Neural cell (in vitro differentiated cells): ENCODE results near the gene OVCA2. TPM values are rescaled to one million over a fixed set of nuclear protein-coding genes. Genes with fewer than 3 reads are reported as not detected.

Experiments
- H2AFZ ChIP-seq: fragments of 200-600, 300-800 bp; sonication (generic), shearing (Covaris generic); 2 replicates; pipeline ENCODE4 v1.6.0; 2014; ENCODE audit warnings: low read depth, mild to moderate bottlenecking, antibody characterized with exemption, low read length, moderate library complexity
- H3F3A ChIP-seq: fragments of 200-600 bp; shearing (Covaris generic); 2 replicates; pipeline ENCODE4 v1.6.1; 2016; ENCODE audit warnings: mild to moderate bottlenecking, moderate library complexity, mixed read lengths, antibody characterized with exemption, low read length; ENCODE audit not compliant: insufficient read depth, poor library complexity, severe bottlenecking
- H3K27ac ChIP-seq: fragments of 200-600, 300-800 bp; sonication (generic), shearing (Covaris generic); 2 replicates; pipeline ENCODE4 v1.5.1; 2014; ENCODE audit warnings: mild to moderate bottlenecking, low read length, moderate library complexity
- H3K27me3 ChIP-seq: fragments of 300-800, 200-600 bp; sonication (generic), shearing (Covaris generic); 2 replicates; pipeline ENCODE4 v1.6.0; 2014; ENCODE audit warnings: mild to moderate bottlenecking, low read depth, low read length, moderate library complexity; ENCODE audit not compliant: insufficient read depth
- H3K36me3 ChIP-seq: fragments of 300-800, 200-600 bp; sonication (generic), shearing (Covaris generic); 2 replicates; pipeline ENCODE4 v1.5.1; 2014; ENCODE audit warnings: mild to moderate bottlenecking, antibody characterized with exemption, low read length, moderate library complexity; ENCODE audit not compliant: insufficient read depth
- H3K4me2 ChIP-seq: fragments of 300-800, 200-600 bp; sonication (generic), shearing (Covaris generic); 2 replicates; pipeline ENCODE4 v1.6.0; 2014; ENCODE audit warnings: mild to moderate bottlenecking, low read length
- H3K4me3 ChIP-seq: fragments of 300-800, 200-600 bp; sonication (generic), shearing (Covaris generic); 2 replicates; pipeline ENCODE4 v1.5.1; 2014; ENCODE audit warnings: mild to moderate bottlenecking, low read length, moderate library complexity
- H3K79me2 ChIP-seq: fragments of 200-600 bp; shearing (Covaris generic); replicated peaks from 2 replicates; pipeline ENCODE4 v1.6.0; 2014; ENCODE audit warnings: mild to moderate bottlenecking, low read length, moderate library complexity; ENCODE audit not compliant: insufficient read depth
- H3K9ac ChIP-seq: fragments of 300-800, 200-600 bp; sonication (generic), shearing (Covaris generic); 2 replicates; pipeline ENCODE4 v1.6.1; 2016; ENCODE audit warnings: mild to moderate bottlenecking, low read length, mixed read lengths
- H3K9me2 ChIP-seq: fragments of 200-600 bp; shearing (Covaris generic); 2 replicates; pipeline ENCODE4 v1.6.1; 2016; ENCODE audit warnings: mild to moderate bottlenecking, low read length, mixed read lengths; ENCODE audit not compliant: insufficient read depth
- H3K9me3 ChIP-seq: fragments of 200-600, 300-800 bp; sonication (generic), shearing (Covaris generic); 2 replicates; pipeline ENCODE4 v1.6.1; 2016; ENCODE audit warnings: mild to moderate bottlenecking, mixed run types, low read length, moderate library complexity, mixed read lengths
- H4K20me1 ChIP-seq: fragments of 200-600 bp; shearing (Covaris generic); 2 replicates; pipeline ENCODE4 v1.6.1; 2016; ENCODE audit warnings: mild to moderate bottlenecking, mixed run types; ENCODE audit not compliant: insufficient read depth
- CTCF ChIP-seq: fragments of 450-650 bp; IDR thresholded peaks from 2 replicates; pipeline ENCODE4 v1.5.1; 2014; ENCODE audit warnings: antibody characterized with exemption, mild to moderate bottlenecking, moderate library complexity; ENCODE audit not compliant: poor library complexity, severe bottlenecking
- EP300 ChIP-seq: fragments of 450-650 bp; conservative IDR thresholded peaks from 2 replicates; pipeline ENCODE4 v1.6.1; 2014; ENCODE audit warnings: antibody characterized with exemption, mild to moderate bottlenecking, moderate library complexity; ENCODE audit not compliant: poor library complexity, severe bottlenecking
- EZH2 ChIP-seq: fragments of 200-600, 300-800 bp; shearing (Covaris generic), sonication (generic); IDR thresholded peaks from 2 replicates; pipeline ENCODE4 v1.6.1; 2014; ENCODE audit warnings: antibody characterized with exemption, low read length, borderline replicate concordance, mild to moderate bottlenecking; ENCODE audit not compliant: insufficient read depth, poor library complexity, severe bottlenecking
- MXI1 ChIP-seq: fragments of 450-650 bp; conservative IDR thresholded peaks from 2 replicates; pipeline ENCODE4 v1.6.1; 2014; ENCODE audit warnings: antibody characterized with exemption, mild to moderate bottlenecking; ENCODE audit not compliant: poor library complexity, severe bottlenecking
- POLR2AphosphoS5 ChIP-seq: IDR thresholded peaks from 2 replicates; pipeline ENCODE4 v1.6.1; 2012
- RAD21 ChIP-seq: fragments of 450-650 bp; conservative IDR thresholded peaks from 2 replicates; pipeline ENCODE4 v1.6.1; 2014; ENCODE audit warnings: antibody characterized with exemption, mild to moderate bottlenecking, moderate library complexity
- REST ChIP-seq: IDR thresholded peaks from 2 replicates; pipeline ENCODE4 v1.6.1; 2012; ENCODE audit warnings: borderline replicate concordance
- SMC3 ChIP-seq: fragments of 450-650 bp; conservative IDR thresholded peaks from 2 replicates; pipeline ENCODE4 v1.6.1; 2014; ENCODE audit warnings: antibody characterized with exemption, mild to moderate bottlenecking, moderate library complexity; ENCODE audit not compliant: poor library complexity
- TAF1 ChIP-seq: IDR thresholded peaks from 2 replicates; pipeline ENCODE4 v1.6.1; 2012; ENCODE audit warnings: low read depth
- polyA plus RNA-seq: library from polyadenylated mRNA; depleted of rRNA; stranded (reverse); fragments of >200 nt; gene quantifications from 2 replicates; pipeline ENCODE4 v1.2.3, GENCODE V29; 2014

OVCA2 gene
- polyA plus RNA-seq, 1 donor from 2014 or later: 54.4 TPM

- Histone ChIP-seq H3K36me3 (no peaks in the 10 kb centered on the region), H3K9me2 (no peaks in the 10 kb centered on the region), H3F3A (no peaks in the 10 kb centered on the region), H3K27ac (no peak overlapping the region), H3K4me3 (no peak overlapping the region), H4K20me1 (no peaks in the 10 kb centered on the region), H3K79me2 (no peaks in the 10 kb centered on the region), H3K27me3 (peaks cover 20% of the 10 kb centered on the region), H2AFZ (no peak overlapping the region), H3K4me2 (no peak overlapping the region), H3K9me3 (no peaks in the 10 kb centered on the region), H3K9ac (no peak overlapping the region)
- no peak for TF ChIP-seq CTCF
Observed at GRCh38 chr17:2064147-2064489, 22.3 kb downstream of the OVCA2 start.

GRCh38 chr17:2064520-2064971, 22.7 kb downstream of the OVCA2 start:
- Histone ChIP-seq H3K27me3 (peaks cover 16% of the 10 kb centered on the region), H3K36me3 (no peaks in the 10 kb centered on the region), H3K4me3 (no peak overlapping the region), H3K79me2 (no peaks in the 10 kb centered on the region), H3K9me2 (no peaks in the 10 kb centered on the region), H3F3A (no peaks in the 10 kb centered on the region), H3K27ac (no peak overlapping the region), H3K4me2 (no peak overlapping the region), H4K20me1 (no peaks in the 10 kb centered on the region), H2AFZ (no peak overlapping the region), H3K9ac (no peak overlapping the region), H3K9me3 (no peaks in the 10 kb centered on the region)
- TF ChIP-seq RAD21 (no peak), SMC3 (no peak), CTCF (no peak), EZH2 (no peak), REST (no peak), MXI1 (no peak), POLR2AphosphoS5 (no peak), TAF1 (no peak), EP300 (no peak)
